AG09309 (cell line): ENCODE measurements around the gene SPINK6.

Experiments
- DNase-seq: peaks from one replicate; pipeline ENCODE4 v3.0.0-alpha.2; 2010; ENCODE audit warnings: low read depth
- H3K4me3 ChIP-seq: 2 replicates; pipeline ENCODE4 v1.5.1; 2011; ENCODE audit warnings: mild to moderate bottlenecking, low read depth, low read length, moderate library complexity; ENCODE audit not compliant: control insufficient read depth
- CTCF ChIP-seq: IDR thresholded peaks from 2 replicates; pipeline ENCODE4 v1.5.1; 2011; ENCODE audit warnings: mild to moderate bottlenecking, low read depth, low read length, inconsistent platforms; ENCODE audit not compliant: insufficient read depth, control insufficient read depth; ENCODE audit errors: missing control alignments

The SPINK6 gene

GRCh38 chr5:148172377-148172776, 30.5 kb upstream of the SPINK6 start:
- no peak for DNase-seq
- no peak overlapping the region for H3K4me3 ChIP-seq
- TF ChIP-seq CTCF, result no peak

GRCh38 chr5:148176480-148176879, 26.4 kb upstream of the SPINK6 start:
- no peak overlapping the region for H3K4me3 ChIP-seq
- TF ChIP-seq CTCF, result no peak
- DNase-seq, result no peak

DNA sequence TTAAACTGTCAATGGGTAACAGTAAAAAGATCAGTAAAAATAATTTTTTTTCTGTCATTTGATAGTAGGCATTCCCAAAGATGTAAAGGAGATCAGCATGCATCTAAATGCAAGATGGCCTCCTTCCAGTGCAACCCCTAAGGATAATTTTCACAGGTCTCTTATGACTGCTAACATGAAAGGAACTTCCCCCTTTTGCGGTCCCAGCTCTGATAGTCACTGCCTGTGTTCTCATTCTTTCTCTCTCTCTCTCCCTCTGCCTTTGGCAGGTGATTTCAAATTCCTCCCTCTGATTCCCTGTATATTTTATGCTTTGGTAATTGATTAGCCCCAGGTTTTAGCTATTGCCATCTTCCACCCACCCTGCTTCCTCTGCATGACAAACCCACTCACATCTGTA, 25.6 kb upstream of the SPINK6 start:
- TF ChIP-seq CTCF, result no peak
- no peak for DNase-seq
- no peak overlapping the region for H3K4me3 ChIP-seq

- TF ChIP-seq CTCF, result peak; percentile 65
- peak; percentile 57 for DNase-seq
- H3K4me3 ChIP-seq, result no peak overlapping the region
Measured at GRCh38 chr5:148179234-148179824, 23.5 kb upstream of the SPINK6 start.

DNA sequence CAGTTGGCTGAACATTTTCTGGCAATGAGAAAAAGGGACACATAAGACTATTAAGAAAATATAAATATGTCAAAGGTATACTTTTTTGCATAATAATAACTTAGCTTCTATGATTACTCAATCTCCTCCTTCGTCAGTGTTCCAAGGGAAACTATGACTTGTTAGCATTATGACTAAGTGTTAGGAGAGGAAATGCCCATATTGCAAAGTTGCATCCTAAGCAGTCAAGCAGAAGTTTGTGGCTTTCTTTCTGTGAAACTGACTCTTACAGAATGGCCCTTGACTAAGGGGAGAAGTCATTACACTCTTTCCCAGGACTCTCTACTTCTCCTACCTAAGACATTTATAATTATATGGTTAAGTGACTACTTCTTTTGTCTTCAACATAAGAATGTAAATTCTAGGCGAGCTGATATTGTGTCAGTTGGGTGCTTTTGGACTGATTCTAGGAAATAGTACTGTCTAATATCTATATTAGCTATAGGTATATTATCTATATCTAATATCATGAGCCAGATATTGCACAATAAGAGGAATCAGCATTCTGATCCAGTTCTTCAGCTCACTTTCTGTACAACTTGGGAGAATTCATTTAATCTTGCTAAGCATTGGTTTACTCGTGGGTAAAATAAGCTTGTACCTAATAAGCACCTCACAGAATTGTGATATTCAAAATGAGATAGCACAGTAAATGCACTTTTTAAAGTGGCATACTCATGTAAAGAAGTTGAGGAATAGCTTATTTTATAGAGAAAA, 16.4 kb upstream of the SPINK6 start:
- peak; percentile 81 for DNase-seq
- no peak for TF ChIP-seq CTCF
- no peak overlapping the region for H3K4me3 ChIP-seq

DNA sequence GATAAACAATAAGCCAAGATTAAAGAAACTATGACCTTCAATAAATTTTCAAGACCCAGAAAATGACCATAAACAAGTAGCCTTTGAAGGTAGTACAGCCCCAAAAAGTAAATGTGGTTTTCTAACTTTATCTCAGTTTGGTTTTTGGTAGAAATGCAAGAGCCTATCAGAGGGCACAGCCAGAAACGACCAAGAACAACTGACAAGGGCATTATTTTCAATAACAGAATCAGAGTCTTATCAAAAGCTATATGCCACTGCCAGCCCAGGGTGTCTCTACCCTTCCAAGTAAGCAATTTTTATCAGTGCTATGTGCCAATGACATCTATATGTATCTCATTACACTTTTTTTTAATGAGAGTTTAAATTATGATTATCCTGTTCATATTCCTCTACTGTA, 11.8 kb upstream of the SPINK6 start:
- no peak for TF ChIP-seq CTCF

More for the DNA sequence above, 11.8 kb upstream of the SPINK6 start:
- H3K4me3 ChIP-seq, result no peak overlapping the region
- no peak for DNase-seq
